NCI-H187 (cell line): ENCODE results near the gene DHRS9.

Source experiments
- DNase-seq, 2 experiments: peaks; one replicate each; lab custom pipeline; 2025; lab: John Stamatoyannopoulos, UW

DHRS9 gene

GRCh38 chr2:169065864-169066517 lies 3.4 kb upstream of the DHRS9 start:
- DNase-seq, result no peak

- DNase-seq, result no peak
Observed at GRCh38 chr2:169066897-169067296, 2.5 kb upstream of the DHRS9 start.

- no peak for DNase-seq
Observed at GRCh38 chr2:169069833-169070232, 470 bp downstream of the DHRS9 start.

- DNase-seq, result no peak
Observed at GRCh38 chr2:169071455-169071854, 2.1 kb downstream of the DHRS9 start.

- no peak for DNase-seq
Observed at GRCh38 chr2:169072163-169072925, 3.0 kb downstream of the DHRS9 start.

- no peak for DNase-seq
Observed at GRCh38 chr2:169073211-169073962, 4.0 kb downstream of the DHRS9 start.

- DNase-seq, result no peak
Observed at GRCh38 chr2:169073963-169074751, 4.8 kb downstream of the DHRS9 start.

- no peak for DNase-seq
Observed at GRCh38 chr2:169077674-169078240, 8.4 kb downstream of the DHRS9 start.

GRCh38 chr2:169080250-169081069 lies 11.1 kb downstream of the DHRS9 start:
- no peak for DNase-seq

- DNase-seq, result no peak
Observed at GRCh38 chr2:169081551-169081950, 12.2 kb downstream of the DHRS9 start.

GRCh38 chr2:169082995-169083394 lies 13.6 kb downstream of the DHRS9 start:
- no peak for DNase-seq

GRCh38 chr2:169086893-169087467 lies 17.6 kb downstream of the DHRS9 start:
- DNase-seq, result peak; percentile 3 to 35

- DNase-seq, result no peak
Observed at GRCh38 chr2:169087757-169088379, 18.5 kb downstream of the DHRS9 start.

GRCh38 chr2:169089182-169089581 lies 19.8 kb downstream of the DHRS9 start:
- no peak for DNase-seq

GRCh38 chr2:169090133-169090820 lies 20.9 kb downstream of the DHRS9 start:
- DNase-seq, result no peak

- no peak for DNase-seq
Observed at GRCh38 chr2:169091256-169091655, 21.9 kb downstream of the DHRS9 start.

GRCh38 chr2:169091761-169092519 lies 22.6 kb downstream of the DHRS9 start:
- no peak for DNase-seq

GRCh38 chr2:169093535-169093934 lies 24.2 kb downstream of the DHRS9 start:
- no peak for DNase-seq

GRCh38 chr2:169094676-169095075 lies 25.3 kb downstream of the DHRS9 start:
- DNase-seq, result no peak
